Effector CD8-positive, alpha-beta T cell (primary cell): ENCODE results near the gene NCKAP5.

Experiments
- DNase-seq: peaks from one replicate; lab custom pipeline; 2025; lab: John Stamatoyannopoulos, UW

Gene NCKAP5

DNA sequence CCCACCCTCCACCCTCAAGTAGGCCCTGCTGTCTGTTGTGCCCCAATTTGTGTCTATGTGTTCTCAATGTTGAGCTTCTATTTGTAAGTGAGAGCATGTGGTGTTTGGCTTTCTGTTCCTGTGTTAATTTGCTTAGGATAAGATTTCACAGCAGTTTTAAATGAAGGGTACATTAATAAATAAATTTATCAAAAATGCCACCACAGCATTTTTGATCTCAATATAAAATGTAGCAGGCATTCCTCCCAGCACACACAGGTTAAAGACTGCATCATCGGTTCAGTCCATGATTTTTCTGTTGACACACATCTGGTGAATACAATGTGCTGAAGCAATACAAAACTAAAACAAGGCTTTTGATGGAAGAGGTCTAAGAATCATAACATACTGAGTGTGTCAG, 486.2 kb downstream of the NCKAP5 start:
- no peak for DNase-seq

DNA sequence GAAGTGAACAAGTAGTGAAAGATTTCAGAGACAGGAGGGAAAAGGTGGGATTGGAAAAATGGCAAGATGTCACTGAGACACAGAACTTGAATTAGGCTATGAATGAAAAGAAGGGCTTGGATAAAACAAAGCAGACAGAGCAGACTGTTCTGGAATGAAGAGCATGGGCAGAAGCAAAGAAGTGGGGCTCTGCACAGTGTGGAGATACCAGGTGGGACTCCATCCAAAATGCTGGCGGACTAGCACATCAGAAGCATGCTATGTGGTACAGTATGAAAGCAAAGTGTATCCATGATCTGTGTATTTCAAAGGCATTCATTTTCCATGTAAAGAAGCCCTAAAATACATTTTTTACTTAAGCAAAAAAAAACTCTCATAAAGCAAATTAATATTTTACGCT, 487.4 kb downstream of the NCKAP5 start:
- no peak for DNase-seq

DNA sequence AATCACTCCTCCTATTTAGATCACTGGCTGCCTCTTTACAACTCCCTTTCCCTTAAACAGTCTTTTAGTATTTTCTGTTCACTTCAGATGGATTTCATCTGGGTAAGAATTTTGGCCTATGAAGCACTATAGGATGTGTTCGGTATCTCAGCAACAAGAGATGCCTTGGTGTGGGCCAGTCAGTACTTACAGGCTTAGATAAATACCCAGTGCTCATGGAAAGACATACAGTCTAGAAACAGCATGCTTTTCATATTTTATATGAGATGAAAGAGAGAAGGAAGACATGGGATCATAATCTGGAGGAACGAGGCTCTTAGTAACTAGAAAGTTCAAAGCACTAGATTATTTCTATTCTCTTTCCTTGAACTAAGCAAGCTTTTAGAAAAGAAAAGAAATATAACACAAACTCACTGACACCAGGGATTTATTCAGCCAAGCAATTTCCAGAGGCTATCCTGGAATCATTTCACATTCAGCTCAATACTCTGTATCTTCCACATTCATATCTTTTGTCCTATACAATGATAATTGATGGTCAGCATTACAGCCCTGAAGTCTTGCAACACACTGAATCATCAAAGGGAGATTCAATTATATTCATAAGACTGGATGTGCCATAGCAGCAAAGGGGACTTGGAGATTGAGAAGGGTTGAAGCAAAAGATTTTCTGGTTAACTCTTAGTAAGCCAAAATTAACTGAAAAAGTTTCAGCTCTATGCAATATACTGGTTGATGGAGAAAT, 489.4 kb downstream of the NCKAP5 start:
- no peak for DNase-seq

DNA sequence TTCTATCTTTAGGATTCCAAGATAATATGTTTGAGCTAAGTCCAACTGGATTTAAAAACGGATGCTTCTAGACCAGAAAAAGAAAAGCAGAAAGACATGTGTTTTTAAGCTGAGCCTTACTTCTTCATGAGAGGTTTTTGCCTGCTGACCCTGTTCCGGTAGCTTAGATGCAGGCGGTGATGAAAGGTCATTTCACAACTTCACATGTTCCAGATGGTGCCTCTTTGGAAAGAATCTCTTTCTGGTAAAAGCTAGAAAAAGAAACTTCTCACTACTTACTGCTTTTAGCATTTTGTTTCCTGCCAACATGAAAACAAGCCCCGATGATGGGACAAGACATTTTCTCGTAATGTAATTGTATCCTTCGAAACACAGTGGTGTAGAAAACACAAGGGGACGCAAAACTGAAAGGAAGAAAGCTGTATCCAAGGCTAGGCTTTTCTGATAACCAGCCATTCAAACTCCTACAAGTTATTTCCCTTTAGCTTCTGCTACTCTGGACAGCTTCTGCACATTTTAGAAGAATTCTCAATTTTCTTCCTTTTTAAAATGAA, 490.9 kb downstream of the NCKAP5 start:
- no peak for DNase-seq

DNA sequence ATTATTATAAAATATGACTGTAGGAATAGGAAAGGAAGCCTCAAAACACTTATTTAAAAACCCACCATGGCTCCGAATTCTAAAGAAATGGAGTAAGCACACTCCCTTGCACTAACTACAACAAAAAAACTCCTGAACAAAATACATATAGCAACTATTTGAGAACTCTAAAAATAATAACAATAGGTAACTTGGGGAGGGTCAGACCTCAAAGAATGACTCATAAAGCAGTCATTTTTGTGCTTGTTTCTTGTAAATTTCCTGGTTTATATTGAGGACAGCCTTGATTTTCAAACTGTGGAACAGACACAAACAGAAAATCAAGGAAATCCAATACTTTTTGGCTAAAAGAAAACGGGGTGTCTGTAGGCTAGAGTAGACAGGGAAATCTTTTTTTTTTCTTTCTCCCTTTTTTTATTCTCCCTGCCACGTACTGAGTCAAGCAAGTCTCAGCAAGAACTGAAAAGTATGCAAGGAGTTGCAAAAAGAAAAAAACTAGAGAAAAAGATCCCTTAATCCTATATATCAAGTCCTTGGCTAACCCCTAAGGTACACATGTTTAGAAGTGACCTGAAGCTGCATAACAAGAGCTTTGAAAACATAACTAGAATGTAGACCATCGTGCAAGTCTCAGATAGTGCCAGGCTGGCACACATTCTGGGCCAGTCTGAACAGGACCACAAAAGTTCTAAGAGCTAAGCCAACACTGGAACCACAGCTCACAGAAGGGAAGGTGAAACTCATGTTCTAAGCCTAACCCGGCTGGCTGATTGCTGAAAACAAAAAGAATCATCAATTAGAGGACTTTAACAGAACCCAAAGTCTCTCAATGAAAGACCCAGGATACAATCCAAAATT, 495.2 kb downstream of the NCKAP5 start:
- no peak for DNase-seq

DNA sequence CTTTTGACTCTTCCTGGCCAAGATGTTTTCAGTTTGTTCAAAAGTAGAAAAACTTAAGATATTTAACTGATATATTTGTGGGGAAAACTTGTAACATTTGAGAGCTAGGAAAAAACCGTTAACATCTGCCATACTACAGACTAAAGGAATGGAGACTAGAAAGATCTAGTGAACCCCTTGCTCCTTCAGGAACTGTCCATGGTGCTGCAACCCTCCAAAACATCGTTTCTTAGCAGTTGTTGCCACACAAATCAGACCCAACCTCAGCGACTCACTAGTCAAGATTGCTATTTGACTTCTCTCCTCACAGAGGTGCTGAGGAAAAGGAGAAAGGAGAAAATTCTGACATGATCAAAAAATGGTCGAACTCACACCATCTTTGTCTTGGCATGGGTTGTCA, 504.5 kb downstream of the NCKAP5 start:
- DNase-seq, result no peak

DNA sequence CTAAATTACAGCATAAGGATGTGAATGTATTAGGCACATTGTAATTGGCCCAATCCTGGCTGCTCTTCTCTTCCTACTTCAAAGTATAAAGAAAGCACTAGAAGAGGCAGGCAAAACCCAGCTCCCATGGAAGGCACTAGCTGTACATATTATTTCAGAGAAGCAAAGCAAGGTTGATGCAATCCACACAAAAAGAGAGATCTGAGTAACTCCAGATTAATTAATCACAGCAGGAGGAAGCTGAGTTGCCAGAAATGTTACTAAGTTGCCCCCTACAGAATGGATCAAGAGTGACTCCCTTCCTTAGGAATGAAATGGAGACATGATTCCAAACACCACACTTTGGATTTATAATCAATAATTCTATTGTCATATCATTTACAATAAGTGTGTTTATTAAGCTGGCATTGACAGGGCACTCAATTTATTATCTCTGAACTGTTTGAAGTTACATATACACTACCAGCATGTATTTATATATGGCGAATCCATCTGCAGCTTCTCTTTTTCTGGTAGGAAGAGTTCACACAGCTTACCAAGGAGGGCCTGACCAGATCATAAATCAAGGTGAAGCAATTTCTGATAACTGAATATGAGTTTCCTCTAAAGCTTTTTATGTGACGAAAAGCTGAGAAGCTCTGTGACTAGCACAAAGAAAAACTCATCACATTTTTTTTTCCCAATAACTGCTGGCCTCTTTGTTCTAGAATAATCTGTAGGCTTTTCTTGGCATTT, 505.2 kb downstream of the NCKAP5 start:
- no peak for DNase-seq

DNA sequence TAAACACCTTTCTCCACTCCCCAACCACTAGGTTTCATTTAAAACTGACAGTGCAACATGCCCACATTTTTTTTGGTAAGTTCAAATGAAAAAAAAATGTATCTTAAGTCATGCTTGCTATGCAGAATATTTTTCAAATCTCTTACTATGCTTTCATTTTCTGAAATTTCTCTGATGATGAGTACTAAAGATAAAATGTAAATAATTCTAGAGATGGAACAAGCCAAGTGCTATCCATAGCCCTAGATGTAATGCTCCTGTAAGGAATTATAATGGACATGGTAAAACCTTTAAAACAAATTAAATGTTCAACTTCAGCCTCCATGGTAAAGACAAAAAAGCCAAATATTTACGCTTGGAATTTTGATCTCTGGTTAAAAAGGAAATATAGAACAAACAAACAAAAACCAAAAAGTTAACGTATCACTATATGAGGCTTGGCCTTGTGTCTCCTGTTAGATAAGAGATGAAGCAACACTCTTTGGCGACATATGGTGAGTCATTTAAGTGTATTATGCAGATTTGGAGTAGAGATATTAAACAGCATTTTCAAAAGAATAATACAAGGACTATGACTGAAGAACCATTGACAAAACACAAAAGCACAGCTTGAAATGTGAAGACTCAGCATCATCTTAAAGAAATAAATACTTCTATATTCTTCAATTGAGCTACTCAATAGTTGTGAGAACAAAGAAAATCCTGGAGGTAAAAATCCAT, 506.2 kb downstream of the NCKAP5 start:
- DNase-seq, result no peak

DNA sequence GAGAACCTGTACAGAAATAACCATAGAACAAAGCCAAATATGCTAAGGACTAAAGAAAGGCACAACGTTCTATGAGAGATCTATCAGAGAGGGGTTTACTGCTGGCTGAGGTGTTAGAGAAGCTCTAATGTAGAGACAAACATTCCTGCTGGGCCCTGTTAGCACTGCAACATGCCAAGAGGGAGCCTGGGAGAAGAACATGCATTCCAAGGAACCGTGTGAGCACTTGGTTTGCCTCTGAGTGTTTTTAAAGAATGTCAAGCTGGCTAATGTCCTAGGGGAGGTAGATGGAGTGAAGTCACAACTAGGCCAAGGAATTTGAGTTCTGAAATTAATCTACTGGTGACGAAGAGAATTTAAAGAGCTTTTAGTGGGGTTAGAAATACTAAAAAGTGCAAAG, 514.0 kb downstream of the NCKAP5 start:
- DNase-seq, result no peak

DNA sequence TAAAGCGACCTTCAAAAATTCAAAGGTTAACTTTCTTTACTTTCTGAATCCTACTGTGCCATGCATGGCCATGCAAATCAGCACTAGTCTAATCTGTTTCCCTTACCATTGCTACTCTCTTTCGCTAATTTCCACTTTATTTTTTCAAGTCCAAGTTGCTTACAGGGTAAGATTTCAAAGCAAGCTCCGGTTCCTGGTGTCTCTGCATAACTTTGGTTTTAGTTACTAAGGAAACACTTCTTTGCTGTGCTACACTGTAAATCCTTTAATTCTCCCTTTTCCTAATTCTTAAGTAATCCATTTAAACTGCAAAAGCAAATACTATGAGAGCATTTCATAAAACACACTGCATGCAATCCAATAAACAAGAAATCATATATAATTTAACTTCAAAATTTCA, 514.7 kb downstream of the NCKAP5 start:
- DNase-seq, result no peak

DNA sequence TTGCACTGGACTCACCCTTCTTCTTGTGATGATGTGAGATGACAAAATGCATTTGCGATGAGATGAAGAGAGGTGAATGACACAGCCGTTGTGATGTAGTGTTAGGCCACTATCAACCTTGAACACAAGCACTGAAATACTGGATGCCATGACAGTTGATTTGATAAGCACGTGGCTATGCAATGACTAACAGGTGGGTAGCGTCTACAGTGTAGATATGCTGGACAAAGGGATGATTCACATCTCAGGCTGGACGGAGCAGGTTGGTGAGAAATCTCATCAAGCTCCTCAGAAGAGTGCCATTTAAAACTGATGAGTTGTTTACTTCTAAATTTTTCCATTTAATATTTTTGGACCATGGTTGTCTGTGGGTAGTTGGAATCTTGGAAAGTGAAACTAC, 522.5 kb downstream of the NCKAP5 start:
- no peak for DNase-seq

DNA sequence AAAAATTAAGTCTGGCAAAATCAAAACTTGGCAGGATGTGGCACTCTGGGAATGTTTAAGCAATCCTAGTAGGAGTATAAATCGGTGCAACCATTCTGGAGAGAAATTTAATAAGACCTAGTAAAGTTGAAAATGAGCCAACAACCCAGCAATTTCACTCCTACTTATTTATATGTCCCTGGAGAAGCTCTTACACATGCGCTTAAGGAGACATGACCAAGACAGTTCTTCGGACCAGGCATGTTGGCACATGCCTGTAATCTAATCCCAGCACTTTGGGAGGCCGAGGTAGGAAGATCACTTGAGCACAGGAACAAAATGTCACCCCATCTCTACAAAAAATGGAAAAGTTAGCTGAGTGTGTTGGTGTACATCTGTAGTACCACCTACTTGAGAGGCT, 523.7 kb downstream of the NCKAP5 start:
- no peak for DNase-seq

DNA sequence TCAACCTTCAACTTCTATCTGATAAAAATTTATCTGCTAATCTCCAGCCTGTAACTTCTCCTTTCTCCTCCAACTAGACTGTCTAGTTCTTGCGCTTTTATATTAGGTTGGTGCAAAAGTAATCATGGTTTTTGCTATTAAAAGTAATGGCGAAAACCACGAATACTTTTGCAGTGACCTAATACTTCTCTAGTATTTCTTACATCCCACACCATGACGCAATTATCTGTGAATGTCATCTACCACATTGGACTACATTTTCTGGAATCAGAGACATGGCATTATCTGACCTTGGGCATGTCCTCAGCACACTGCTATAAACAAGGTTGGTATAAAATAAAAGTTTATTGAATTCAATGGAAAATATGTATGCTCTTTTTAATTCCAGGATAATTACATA, 528.1 kb downstream of the NCKAP5 start:
- no peak for DNase-seq

DNA sequence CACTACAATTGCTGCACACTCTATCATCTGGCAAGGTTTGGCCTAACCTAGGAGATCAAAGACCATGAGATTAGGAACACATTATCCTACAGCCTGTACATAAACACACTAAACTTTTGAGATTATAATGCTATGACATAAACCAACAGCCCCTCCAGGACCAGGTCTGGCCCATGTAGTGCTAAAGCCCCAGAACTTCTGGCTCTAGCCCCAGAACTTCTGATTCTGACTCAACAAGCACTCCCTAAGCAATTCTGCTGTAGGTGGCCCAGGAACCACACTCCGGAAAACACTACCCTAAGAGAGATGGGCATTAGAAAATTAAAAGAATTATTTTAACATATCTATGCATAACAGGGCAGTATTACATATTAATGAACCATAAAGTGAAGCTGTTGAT, 528.7 kb downstream of the NCKAP5 start:
- DNase-seq, result no peak

DNA sequence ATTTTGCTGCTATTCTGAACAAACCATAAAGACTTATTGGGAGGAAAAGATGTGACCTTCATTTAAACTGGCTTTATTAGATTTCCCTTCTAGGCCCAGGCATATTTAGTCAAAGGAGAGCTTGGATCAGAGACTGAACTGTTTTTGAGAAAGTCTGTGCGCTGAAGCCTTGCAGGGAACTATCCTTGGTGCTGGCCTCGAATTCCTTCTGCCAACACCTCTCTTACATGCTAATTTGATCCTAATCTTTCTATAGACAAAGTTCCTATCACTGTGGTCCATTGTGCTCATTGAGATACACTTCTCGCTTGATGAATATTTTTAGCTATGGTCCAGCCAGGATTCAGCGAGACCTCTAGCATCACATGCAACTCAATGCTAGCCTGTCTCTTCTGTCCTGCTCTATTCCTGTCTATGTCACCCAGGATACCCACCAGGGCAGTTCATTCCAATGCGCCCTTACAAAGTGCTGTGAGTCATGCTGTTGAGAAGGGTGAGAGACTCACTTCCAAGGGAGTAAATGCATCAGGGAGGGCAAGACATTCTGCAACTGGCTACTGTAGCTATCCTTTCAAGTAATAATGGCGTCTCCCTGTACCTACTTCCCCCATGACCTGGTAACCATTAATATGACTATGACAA, 541.6 kb downstream of the NCKAP5 start:
- no peak for DNase-seq

DNA sequence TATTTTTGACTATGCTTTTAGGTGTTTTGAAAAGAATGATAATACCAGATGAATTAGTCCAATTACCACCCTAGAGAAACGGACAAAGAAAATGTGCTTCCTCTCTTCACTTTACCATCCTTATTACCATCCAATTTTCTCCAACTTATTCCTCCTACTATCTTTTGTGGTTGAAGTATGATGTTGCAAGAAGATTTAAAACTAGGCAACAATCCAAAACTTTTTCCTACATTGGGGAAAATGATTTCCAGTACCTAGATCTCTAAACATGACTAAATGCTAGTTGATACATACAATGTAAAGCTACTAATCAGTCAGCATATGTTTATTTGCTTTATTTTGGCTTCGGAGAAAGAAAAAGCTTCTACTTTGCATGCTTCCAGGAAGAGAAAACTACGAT, 543.3 kb downstream of the NCKAP5 start:
- no peak for DNase-seq

DNA sequence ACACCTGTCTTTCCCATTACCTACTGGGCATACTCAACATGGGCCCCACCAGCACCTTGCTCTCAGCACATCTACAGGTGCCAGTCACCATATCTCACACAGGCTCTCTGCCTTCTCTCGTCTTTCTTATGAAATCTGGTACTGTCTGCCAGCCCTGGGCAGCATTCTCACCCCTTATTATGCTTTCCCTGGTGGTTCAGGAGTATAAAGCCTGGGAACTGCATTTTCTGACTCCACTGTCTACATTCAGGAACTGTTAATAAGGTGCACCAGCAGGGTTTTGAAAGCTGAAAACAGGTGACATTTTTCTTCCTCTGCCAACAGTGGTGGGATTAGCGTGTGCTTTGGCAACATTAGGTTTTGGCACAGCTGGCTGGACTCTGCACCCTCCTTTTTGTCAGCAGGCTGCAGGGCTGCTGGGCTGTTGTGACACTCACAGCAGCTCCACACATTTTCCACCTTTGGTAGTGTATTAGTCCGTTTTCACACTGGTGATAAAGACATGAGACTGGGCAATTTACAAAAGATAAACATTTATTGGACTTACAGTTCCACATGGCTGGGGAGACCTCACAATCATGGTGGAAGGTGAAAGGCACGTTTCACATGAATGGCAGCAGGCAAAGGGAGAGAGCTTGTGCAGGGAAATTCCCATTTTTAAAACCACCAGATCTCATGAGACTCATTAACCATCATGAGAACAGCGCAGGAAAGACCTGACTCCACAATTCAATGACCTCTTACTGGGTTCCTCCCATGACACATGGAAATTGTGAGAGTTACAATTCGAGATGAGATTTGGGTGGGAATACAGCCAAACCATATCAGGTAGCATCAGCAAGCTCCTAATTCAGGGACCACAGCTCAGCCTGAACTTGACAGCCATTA, 555.2 kb downstream of the NCKAP5 start:
- no peak for DNase-seq

DNA sequence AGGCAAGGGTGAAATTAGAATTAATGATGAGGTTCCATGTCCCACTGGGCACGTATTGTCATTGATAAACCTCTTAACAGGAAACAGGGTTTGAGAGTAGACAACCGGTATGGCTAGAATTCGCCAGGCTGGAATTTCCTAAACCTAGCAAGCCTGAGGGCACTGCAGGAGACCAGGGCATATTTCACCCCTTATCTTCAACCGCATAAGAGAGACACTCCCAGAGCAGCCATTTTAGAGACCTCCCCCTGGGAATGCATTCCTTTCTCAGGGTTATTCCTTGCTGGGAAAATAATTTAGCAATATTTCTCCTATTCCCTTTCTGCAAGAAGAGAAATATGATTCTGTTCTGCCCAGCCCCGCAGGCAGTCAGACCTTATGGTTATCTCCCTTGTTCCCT, 563.6 kb downstream of the NCKAP5 start:
- DNase-seq, result no peak

DNA sequence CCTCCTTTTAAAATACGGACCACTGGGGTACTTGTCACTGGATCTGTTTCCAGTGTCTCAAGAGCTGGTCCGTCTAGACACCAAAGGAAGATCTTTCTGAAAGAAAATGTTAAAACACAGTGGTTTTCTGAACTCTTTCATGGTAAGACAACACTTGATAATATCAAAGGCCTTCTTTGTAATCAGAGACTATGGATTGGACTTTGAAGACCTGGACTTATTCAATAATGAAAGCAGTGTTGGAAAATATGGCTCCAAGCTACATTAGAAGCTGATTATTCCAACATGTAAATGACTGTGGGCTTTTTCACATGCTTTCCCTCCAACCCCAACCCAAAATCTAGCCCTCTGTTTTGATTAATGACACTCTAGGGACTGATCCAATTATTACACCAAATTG, 568.8 kb downstream of the NCKAP5 start:
- no peak for DNase-seq

DNA sequence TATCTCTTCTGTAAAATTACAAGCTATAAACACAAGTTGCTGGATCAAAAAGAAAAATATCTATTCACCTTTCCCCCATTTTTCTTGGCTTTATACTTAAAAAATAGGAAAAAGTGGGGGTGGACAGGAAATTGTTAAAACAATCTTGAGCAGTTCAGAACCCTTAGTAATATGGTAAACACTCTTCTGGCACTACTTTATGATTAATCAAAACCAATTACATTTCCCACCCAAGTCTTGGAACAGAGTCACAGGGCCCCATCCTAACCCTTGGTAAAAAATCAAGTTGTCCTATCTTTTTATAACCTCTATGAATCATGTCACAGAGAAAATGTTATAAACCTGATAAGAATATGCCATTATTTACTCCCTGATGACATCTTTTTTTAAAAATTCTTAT, 570.0 kb downstream of the NCKAP5 start:
- DNase-seq, result no peak
